ENCODE data around the gene OR52J3.

Gene OR52J3

DNA sequence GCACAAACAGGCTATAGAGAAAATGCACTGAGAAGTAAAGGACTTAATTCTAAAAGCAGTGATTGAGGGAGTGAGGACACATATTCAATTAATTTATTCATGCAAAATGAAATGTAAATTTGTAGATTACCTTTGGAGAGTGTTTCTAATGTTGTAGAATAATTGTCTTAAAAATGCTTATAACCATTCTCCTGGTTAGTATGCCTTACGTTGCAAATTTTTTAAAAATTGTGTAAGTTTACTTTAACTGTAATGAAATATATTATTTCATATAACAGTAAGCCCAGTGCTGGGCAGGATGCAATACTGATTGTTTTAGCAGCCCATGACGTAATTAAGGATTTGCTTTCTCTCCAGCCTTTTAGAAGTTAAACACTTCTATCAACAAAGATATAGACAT is 49.7 kb downstream of the OR52J3 start:
- no peak for DNase-seq (ENCODE audit: low read depth)

All from stimulated activated CD4-positive, alpha-beta T cell treated with anti-CD3 and anti-CD28 coated beads, Interleukin-2, amount 100 ng/mL, for 4 hours (primary cell).